ENCODE measurements around the gene ESCO1. TPM values are rescaled to one million over a fixed set of nuclear protein-coding genes. Genes with fewer than 3 reads are reported as not detected.

ESCO1 gene, protein sequence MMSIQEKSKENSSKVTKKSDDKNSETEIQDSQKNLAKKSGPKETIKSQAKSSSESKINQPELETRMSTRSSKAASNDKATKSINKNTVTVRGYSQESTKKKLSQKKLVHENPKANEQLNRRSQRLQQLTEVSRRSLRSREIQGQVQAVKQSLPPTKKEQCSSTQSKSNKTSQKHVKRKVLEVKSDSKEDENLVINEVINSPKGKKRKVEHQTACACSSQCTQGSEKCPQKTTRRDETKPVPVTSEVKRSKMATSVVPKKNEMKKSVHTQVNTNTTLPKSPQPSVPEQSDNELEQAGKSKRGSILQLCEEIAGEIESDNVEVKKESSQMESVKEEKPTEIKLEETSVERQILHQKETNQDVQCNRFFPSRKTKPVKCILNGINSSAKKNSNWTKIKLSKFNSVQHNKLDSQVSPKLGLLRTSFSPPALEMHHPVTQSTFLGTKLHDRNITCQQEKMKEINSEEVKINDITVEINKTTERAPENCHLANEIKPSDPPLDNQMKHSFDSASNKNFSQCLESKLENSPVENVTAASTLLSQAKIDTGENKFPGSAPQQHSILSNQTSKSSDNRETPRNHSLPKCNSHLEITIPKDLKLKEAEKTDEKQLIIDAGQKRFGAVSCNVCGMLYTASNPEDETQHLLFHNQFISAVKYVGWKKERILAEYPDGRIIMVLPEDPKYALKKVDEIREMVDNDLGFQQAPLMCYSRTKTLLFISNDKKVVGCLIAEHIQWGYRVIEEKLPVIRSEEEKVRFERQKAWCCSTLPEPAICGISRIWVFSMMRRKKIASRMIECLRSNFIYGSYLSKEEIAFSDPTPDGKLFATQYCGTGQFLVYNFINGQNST
- 10.5 and 10.8 TPM in 2 replicates for total RNA-seq

DNA sequence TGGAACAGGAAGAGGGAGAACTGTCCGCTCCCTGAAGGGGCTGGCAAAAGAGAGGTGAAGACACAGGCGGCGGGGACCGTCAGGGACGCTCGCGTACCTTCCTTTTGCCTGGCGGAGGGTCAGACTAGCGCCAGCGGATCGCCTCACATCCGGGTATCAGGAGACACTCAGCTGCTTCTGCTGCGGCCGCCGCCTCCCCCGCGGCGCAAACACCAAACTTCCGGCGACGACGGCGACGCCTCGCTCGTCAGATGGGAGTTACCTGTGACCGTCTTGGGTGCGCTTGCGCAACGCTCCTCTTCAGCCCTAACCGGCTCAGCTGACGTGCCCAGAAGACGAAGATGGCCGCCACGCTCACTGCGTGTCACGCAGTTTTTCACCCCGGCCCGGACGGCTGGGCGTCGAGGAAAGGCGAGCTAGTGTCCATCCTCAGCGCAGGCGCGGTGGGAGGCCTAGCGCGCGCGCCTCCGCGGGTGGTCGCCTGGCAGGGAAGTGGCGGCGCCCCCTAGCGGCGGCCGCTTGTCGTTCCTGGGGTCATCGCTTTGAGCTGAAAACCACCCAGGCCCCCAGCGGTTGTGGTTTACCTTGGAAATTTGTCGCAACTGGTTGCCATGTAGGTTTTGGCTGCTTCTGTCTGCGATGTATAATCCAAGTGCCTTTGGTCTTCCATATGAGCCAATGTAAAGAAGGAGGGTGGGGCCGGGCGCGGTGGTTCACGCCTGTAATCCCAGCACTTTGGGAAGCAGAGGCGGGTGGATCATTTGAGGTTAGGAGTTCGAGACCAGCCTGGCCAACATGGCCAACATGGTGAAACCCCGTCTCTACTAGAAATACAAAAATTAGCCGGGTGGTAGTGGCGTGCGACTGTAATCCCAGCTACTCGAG, at the start of gene ESCO1:
Gene ESCO1 (minus strand): TSS at position 179 of the 885 bp plus-strand sequence. CDS start 25,861 bp downstream, outside the sequence.

DNA sequence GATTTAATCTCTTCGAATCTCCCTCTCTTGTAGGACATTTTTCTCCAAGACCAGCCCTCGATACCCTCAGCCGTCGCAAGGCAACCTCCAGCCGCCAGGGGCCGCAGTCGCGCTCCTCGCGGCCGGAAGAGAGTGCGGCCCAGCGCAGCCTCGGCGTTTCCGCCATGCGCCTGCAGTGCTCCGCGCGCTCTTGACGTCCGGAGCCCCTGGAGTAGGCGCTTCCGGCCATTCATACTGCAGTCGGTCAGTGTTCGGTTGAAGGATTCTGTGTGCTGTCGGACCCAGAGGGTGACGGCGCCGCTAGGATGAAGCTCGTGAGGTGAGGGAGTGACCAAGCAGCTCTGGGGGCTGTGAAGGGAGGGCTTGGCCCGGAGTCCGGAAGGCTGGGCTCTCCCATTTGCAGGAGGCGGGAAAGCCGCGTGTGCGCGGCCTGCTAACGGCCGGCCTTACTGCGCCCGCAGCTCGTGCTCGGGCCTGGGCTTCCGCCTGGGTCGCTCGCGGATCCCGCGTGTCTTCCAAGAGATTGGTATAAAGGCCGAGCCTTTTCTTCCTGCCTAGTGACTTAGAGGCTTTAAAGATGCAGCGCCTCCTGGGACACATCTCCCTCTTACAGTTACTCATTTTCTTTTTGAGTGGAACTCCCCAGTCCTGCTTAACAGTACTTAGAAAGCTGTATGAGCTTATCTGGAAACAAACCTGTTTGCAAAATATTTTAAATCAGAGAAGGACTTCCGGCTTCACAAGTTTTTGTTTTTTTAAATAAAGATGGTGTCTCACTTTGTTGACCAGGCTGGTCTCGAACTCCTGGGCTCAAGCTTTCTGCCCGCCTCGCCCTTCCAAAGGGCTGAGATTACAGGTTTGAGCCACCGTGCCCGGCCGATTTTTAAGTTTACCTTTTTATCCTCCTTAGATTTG, 11.9 kb upstream of the ESCO1 start, which contains the start of gene SNRPD1:
Gene SNRPD1 (plus strand): TSS at position 190 of the 915 bp plus-strand sequence. CDS start 116 bp downstream, at position 306.

Other genes starting within 250 kb of the ESCO1 start
- 7.2 and 8.3 TPM in 2 replicates for gene SNRPD1, start 11.6 kb upstream of the ESCO1 start, total RNA-seq
- 5.1 and 7.5 TPM in 2 replicates for gene ABHD3, start 104.1 kb upstream of the ESCO1 start, total RNA-seq
- gene MIB1, start 140.1 kb upstream of the ESCO1 start, total RNA-seq: 24.0 and 28.5 TPM in 2 replicates

All from cardiac atrium fibroblast (primary cell).